Cardiac fibroblast (primary cell): ENCODE measurements around the gene FOXK1.

Source experiments
- DNase-seq, 2 donors: peaks; one replicate each; pipeline versions ENCODE4 v3.0.0 to v3.0.0-alpha.2; 2010; ENCODE audit warnings: low read depth in 2 of 2
- H3K4me3 ChIP-seq, 2 donors: replicated peaks in 1 of 2; 1 replicate in 1 of 2; 2 replicates in 1 of 2; pipeline ENCODE4 v1.5.1; 2011; ENCODE audit warnings: low read depth in 2 of 2, low read length in 2 of 2, mild to moderate bottlenecking in 2 of 2, moderate library complexity in 1 of 2
- TF ChIP-seq, protein P1 (sequence below): IDR thresholded peaks from one replicate; pipeline ENCODE4 v1.5.1; 2011; ENCODE audit warnings: low read depth, mild to moderate bottlenecking, low read length, inconsistent platforms

The FOXK1 gene

DNA sequence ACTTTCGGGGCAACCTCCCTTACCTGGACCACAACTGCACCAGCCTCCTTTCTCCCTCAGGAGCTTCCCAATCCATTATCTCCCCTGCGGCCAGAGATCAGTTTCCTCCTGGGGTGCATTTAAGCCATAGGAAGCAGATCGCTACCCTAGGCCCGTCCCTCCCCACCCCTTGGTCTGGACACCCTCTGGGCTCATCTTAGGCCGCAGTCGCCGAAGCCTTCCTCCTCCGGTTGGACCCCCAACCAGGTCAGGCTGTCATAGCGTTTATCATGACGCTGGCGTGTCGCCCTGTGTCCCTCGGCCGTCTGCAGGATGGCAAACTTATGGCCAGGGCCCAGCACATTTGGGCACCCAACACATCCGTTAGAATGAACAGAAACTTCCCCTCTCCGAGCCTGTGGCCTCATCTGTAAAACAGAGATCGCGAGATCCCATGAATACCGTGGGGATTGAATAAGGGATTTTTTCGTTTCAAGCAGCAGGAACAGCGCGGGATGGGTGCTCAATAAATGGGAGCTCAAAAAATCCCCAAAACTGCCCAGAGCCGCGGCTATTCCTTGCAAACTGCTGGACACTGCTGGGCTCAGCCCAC, 92.7 kb downstream of the FOXK1 start:
- DNase-seq: peak; percentile 71 to 85
- TF ChIP-seq, protein P1, sequence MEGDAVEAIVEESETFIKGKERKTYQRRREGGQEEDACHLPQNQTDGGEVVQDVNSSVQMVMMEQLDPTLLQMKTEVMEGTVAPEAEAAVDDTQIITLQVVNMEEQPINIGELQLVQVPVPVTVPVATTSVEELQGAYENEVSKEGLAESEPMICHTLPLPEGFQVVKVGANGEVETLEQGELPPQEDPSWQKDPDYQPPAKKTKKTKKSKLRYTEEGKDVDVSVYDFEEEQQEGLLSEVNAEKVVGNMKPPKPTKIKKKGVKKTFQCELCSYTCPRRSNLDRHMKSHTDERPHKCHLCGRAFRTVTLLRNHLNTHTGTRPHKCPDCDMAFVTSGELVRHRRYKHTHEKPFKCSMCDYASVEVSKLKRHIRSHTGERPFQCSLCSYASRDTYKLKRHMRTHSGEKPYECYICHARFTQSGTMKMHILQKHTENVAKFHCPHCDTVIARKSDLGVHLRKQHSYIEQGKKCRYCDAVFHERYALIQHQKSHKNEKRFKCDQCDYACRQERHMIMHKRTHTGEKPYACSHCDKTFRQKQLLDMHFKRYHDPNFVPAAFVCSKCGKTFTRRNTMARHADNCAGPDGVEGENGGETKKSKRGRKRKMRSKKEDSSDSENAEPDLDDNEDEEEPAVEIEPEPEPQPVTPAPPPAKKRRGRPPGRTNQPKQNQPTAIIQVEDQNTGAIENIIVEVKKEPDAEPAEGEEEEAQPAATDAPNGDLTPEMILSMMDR: no peak
- peak overlapping the region; percentile 98 to 99 for H3K4me3 ChIP-seq

DNA sequence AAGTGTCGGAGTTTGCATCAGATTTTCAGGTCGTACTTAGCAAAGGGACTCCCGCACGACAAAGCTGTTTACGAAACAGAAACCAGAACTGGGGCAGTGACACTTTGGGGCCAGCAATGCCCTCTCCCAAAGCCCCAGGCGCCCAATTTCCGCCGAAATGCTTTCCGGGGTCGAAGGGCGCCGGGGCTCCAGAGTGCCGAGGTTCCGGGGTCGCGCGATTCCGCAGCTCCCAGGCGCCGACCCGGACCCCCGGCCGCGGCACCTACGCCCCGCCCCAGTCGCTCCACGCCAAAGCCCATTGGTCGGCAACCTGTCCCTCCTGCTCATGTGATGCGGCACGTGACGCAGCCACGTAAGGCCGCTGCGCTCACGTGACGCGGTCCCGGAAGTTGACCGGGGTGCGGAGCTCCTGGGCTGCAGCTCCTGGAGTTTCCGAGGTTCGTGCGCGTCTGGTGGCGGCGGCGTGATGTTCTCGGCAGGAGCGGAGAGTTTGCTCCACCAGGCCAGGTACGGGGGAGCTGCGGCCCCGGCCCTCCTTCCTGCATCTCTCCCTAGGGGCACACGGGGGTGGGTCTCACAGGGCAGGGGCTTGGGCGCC, 93.3 kb downstream of the FOXK1 start, which contains the start of gene AP5Z1:
TSS of gene AP5Z1 (plus strand) at position 374 of the 598 bp plus-strand sequence. CDS start at position 467, 93 bp downstream.
- TF ChIP-seq, protein P1: no peak
- H3K4me3 ChIP-seq: peak within 1 kb of the TSS; percentile 98 to 99
- peak; percentile 95 to 97 for DNase-seq

DNA sequence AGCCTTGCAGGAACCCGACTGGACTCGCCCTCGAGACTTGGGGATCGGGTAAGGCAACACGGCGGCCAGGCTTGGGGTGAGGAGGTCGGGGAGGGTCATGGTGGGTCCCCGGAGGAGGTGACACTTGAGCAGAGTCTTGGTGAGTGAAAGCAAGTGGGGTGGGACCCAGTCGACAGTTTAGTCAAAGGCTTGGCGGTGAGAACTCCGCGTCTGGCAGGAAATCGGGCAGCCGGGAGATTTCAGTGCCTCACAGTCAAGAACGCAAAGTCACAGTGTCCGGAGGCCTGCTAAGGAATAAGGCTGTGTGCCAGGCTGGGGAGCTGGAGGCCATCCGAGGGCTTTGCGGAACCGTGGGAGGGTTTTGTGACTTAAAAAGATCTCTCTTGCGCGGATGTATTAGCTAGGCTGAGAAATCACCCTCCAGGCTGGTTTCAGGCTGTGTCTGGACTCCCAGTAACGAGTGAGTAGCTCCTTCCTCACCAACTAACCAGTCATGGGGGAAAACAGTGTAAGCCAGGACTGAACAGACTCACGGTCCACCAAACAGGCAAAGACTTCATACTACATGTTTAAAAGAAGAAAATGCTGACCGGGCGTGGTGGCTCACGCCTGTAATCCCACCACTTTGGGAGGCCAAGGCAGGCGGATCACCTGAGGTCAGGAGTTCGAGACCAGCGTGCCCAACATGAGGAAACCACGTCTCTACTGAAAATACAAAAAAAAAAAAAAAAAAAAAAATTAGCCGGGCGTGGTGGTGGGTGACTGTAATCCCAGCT, 93.9 kb downstream of the FOXK1 start:
- H3K4me3 ChIP-seq: peak overlapping the region; percentile 98 to 99
- peak; percentile 69 to 73 for DNase-seq
- TF ChIP-seq, protein P1: no peak

DNA sequence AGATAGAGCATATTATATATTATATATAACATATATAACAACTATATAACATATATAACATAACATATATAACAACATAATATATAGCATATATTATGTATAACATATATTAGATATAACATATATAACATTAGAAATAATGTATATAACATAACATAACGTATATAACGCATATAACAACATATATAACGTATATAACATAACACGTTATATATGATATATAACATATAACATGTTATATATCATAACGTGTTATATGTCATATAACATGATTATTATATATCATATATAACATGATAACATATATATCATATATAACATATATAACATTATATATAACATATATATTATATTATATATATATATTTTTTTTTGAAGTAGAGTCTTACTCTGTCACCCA, 97.0 kb downstream of the FOXK1 start:
- DNase-seq: no peak
- H3K4me3 ChIP-seq: no peak overlapping the region
- TF ChIP-seq, protein P1: no peak

DNA sequence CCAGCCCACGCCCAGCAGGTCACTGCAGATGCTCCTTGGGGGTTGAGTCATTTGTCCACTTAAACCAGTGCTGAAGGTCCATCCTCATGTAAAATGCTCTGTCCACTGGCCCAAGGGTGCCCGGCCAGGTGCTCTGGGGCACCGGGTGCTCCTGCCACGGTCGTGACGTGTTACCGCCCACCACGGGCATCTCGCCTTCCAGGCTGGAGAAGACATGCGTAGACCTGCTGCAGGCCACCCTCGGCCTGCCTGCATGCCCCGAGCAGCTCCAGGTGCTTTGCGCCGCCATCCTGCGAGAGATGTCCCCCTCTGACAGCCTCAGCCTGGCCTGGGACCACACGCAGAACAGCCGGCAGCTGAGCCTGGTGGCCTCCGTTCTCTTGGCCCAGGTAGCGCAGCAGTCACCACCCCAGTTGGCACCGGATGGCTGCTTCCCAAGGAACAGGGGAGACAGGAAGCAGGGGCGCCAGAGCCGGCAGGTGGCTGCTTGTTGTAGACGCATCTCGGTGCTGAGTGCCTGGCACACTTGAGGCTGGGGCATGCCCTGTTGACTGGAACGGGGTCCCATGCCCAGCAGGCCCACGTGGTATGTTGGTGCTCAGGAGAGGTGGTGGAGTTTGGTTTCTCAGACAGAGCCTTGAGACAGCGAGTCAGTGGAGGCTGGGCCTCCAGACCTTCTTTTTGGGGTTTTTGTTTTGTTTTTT, 99.4 kb downstream of the FOXK1 start:
- no peak for DNase-seq
- no peak overlapping the region for H3K4me3 ChIP-seq
- TF ChIP-seq, protein P1: no peak

DNA sequence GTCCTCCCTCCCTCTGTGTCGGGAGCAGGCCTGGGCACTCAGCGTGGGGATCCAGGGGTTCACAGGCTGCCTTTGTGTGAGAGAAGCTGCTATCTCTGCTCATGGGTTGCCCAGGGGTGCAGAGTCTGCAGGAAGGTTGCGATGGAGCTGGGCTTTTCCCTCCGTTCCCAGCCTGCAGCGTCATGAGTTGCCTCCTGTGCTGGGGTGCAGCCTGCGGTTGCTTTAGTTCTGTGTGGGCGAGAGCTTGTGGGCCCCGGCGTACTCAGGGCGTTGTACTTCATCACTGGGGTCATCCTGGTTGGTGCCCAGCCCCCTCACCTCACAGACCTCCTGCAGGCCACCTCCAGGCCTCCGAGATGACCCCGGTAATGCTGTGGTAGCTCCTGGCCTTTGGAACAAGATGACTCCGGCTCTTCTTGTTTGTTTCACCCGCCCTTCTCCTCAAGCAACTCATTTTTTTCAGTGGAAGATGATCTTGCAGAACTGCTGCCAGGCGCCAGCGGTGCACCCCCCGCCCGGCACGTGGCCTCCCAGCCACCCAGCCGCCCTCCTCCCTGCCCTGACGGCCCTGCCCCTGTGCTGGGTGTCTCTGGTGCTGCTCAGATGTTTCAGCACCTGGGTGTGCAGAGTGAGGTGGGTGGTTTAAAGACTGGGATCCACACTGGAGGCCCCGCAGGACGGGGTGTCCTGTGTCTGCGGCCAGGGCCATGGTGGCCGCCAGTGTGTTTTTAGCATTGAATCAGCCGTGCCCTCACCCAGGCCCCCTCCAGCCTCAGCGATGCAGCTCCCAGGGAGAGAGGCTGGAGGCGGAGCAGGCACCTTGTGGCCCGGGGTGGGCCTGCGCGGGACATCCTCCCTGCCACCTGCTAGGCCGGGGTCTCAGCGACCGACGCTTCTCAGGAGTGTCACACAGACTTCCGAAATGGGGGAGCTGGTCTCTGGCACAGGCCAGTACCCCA, 100.5 kb downstream of the FOXK1 start:
- TF ChIP-seq, protein P1: no peak
- no peak overlapping the region for H3K4me3 ChIP-seq
- no peak for DNase-seq
